Kidney epithelial cell (primary cell): ENCODE measurements around the gene CHD5. TPM values are rescaled to one million over a fixed set of nuclear protein-coding genes. Genes with fewer than 3 reads are reported as not detected.

ENCODE experiments used
- DNase-seq: peaks from one replicate; pipeline ENCODE4 v3.0.0-alpha.2; 2010; ENCODE audit warnings: low read depth
- H3K27me3 ChIP-seq: 2 replicates; pipeline ENCODE4 v1.6.0; 2011; ENCODE audit warnings: low read length; ENCODE audit not compliant: control insufficient read depth, insufficient read depth
- H3K36me3 ChIP-seq: 2 replicates; pipeline ENCODE4 v1.5.1; 2011; ENCODE audit warnings: low read length; ENCODE audit not compliant: control insufficient read depth, insufficient read depth
- H3K4me3 ChIP-seq: 2 replicates; pipeline ENCODE4 v1.5.1; 2011; ENCODE audit warnings: low read depth, mild to moderate bottlenecking, control low read depth, low read length
- CTCF ChIP-seq: IDR thresholded peaks from 2 replicates; pipeline ENCODE4 v1.5.1; 2011; ENCODE audit warnings: mild to moderate bottlenecking, moderate library complexity, low read length, control low read depth, inconsistent platforms; ENCODE audit not compliant: insufficient read depth, poor library complexity, severe bottlenecking
- total RNA-seq: library from RNA; depleted of rRNA; stranded (reverse); fragments of >200 nt; gene quantifications from 2 replicates; pipeline ENCODE4 v1.2.3, GENCODE V29; 2015

CHD5 gene
- total RNA-seq, 1 donor from 2014 or later = 0.08 TPM

GRCh38 chr1:6103111-6103853, 76.8 kb downstream of the CHD5 start:
- Histone ChIP-seq H3K4me3 (no peak overlapping the region), H3K36me3 (no peaks in the 10 kb centered on the region), H3K27me3 (peaks cover 17% of the 10 kb centered on the region)
- no peak for DNase-seq
- no peak for TF ChIP-seq CTCF

DNA sequence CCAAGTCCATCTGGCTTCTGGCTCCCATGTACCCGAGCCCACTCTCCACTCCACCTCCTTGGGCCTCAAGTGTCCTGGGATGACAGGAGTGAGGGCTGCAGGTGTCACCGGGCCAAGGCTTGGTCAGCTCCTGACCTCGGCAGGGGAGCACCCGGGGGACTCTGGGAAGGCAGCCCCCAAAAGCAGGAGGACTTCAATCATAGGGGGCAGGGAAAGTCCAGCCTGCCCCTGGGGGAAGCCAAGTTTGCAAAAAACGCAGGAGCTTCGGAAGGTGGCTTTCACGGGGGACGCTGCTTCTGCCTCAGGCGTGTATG, 77.6 kb downstream of the CHD5 start:
- peaks cover 17% of the 10 kb centered on the region for H3K27me3 ChIP-seq
- no peak for TF ChIP-seq CTCF
- no peak overlapping the region for H3K4me3 ChIP-seq
- no peak for DNase-seq
- H3K36me3 ChIP-seq = no peaks in the 10 kb centered on the region

DNA sequence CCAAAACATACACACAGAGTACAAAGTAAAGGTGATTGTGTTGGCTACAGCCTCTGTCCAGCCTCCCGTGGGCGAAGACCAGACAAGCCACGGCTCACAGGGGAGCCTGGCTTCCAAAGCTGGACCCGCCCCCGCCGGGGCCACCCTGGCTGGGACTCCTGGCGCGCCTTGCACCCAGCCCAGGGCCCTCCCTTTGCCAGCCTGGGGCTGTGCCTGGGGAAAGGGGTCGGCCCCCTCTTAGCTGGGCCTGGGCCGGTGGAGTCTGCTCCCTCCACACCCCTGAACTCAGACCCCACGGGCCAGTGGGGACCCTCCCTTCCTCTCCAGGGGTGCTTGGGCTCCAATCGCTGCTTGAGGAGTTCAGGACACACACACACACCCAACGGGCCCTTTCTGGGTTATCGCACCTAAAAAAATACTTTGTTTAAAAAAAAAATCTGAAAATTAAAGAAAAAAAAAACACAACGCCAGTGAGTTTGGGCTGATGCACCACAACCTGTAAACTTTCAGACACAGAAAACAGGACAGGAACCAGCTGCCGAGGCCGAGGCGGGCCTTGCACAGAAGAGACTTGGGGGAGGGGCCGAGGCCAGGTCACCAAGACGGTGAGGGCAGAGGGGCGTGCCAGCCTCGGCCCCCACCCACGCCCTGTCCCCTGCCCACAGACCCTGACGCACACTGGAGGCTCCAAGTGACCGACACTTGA, 78.1 kb downstream of the CHD5 start:
- DNase-seq = no peak
- Histone ChIP-seq H3K4me3 (no peak overlapping the region), H3K27me3 (peaks cover 17% of the 10 kb centered on the region), H3K36me3 (no peaks in the 10 kb centered on the region)
- no peak for TF ChIP-seq CTCF

DNA sequence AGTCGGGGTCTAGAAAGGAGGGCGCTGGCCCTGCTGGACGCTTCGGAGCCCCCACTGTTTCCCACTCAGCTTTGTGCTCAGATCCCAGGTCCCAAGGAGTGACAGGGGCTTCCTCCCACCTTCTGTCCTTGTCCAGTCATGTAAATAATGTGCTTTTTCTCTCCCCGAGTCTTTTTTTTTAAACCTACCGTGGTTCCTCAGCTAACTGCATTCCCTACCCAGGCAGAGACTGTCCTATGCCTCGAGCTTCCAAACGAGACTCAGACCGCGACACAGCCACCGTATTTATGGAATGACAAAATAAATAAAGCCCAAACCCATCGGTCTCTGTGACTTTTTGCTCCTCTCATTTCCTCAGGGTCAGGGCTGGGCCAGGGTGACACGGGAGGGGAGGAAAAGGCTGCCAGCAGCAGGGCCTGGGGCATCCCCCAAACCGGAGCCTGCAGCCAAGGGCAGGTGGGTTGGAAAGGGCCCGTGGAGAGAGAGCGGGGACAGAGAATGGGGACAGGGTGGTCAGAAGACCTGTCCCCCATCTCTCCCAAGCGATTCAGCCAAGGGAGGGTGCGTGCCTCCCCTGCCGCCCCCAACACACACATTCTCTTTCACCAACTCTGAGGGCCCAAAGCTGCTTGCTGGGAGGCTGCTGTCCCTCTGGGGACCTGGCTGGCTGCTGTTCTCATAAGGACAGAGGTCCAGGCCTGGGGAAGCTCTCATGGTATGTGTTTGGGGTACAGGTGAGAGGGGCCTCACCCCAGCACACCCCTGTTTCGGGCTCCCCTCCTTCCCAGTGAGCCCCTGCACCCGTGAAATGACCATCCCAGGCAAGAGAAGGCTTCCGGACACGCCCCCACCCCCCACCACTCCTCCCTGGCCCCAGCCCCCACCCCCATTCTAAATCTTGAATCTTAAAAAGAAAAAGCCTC, 79.0 kb downstream of the CHD5 start:
- no peaks in the 10 kb centered on the region for H3K36me3 ChIP-seq
- H3K4me3 ChIP-seq = no peak overlapping the region
- peaks cover 17% of the 10 kb centered on the region for H3K27me3 ChIP-seq
- no peak for TF ChIP-seq CTCF
- DNase-seq = no peak

- H3K4me3 ChIP-seq = no peak overlapping the region
- H3K36me3 ChIP-seq = no peaks in the 10 kb centered on the region
- H3K27me3 ChIP-seq = peaks cover 17% of the 10 kb centered on the region
- no peak for TF ChIP-seq CTCF
- DNase-seq = no peak
Observed at GRCh38 chr1:6099787-6100765, 80.0 kb downstream of the CHD5 start.
